ENCODE results near the gene DYNC2H1.
"Not testable (repeated sequence)": the region's sequence is repeated elsewhere in the genome, so short reads cannot be mapped to it uniquely, and the experiment has no call there.

DYNC2H1 gene

GRCh38 chr11:103109818-103110388, 677 bp downstream of the DYNC2H1 start:
- no peak for DNase-seq (ENCODE audit: low read depth)
- peak overlapping the region; percentile 81 for H3K4me3 ChIP-seq (ENCODE audit: low read depth, low read length)
- TF ChIP-seq CTCF (IDR thresholded peaks at IDR 0.05; ENCODE audit: low read depth, low read length) (no peak), MAX (IDR thresholded peaks at IDR 0.05; ENCODE audit: low read depth, low read length) (no peak), MYC (IDR thresholded peaks at IDR 0.05; ENCODE audit: low read depth, low read length) (no peak), POLR2A (IDR thresholded peaks at IDR 0.05; ENCODE audit: extremely low read depth, insufficient read length) (no peak)

GRCh38 chr11:103110391-103110790, 1.2 kb downstream of the DYNC2H1 start:
- H3K4me3 ChIP-seq (ENCODE audit: low read depth, low read length) = no peak overlapping the region
- TF ChIP-seq CTCF (IDR thresholded peaks at IDR 0.05; ENCODE audit: low read depth, low read length) = no peak
- no peak for TF ChIP-seq POLR2A (IDR thresholded peaks at IDR 0.05; ENCODE audit: extremely low read depth, insufficient read length)
- no peak for TF ChIP-seq MYC (IDR thresholded peaks at IDR 0.05; ENCODE audit: low read depth, low read length)
- TF ChIP-seq MAX (IDR thresholded peaks at IDR 0.05; ENCODE audit: low read depth, low read length) = no peak
- DNase-seq (ENCODE audit: low read depth) = no peak

GRCh38 chr11:103111400-103111799, 2.2 kb downstream of the DYNC2H1 start:
- DNase-seq (ENCODE audit: low read depth) = no peak
- H3K4me3 ChIP-seq (ENCODE audit: low read depth, low read length) = no peak overlapping the region
- TF ChIP-seq MYC (IDR thresholded peaks at IDR 0.05; ENCODE audit: low read depth, low read length) = no peak
- TF ChIP-seq POLR2A (IDR thresholded peaks at IDR 0.05; ENCODE audit: extremely low read depth, insufficient read length) = no peak
- TF ChIP-seq CTCF (IDR thresholded peaks at IDR 0.05; ENCODE audit: low read depth, low read length) = no peak
- no peak for TF ChIP-seq MAX (IDR thresholded peaks at IDR 0.05; ENCODE audit: low read depth, low read length)

GRCh38 chr11:103112364-103112763, 3.1 kb downstream of the DYNC2H1 start:
- no peak for DNase-seq (ENCODE audit: low read depth)
- TF ChIP-seq POLR2A (IDR thresholded peaks at IDR 0.05; ENCODE audit: extremely low read depth, insufficient read length) = no peak
- TF ChIP-seq CTCF (IDR thresholded peaks at IDR 0.05; ENCODE audit: low read depth, low read length) = no peak
- no peak for TF ChIP-seq MAX (IDR thresholded peaks at IDR 0.05; ENCODE audit: low read depth, low read length)
- no peak for TF ChIP-seq MYC (IDR thresholded peaks at IDR 0.05; ENCODE audit: low read depth, low read length)
- no peak overlapping the region for H3K4me3 ChIP-seq (ENCODE audit: low read depth, low read length)

- DNase-seq (ENCODE audit: low read depth) = no peak
- TF ChIP-seq MYC (IDR thresholded peaks at IDR 0.05; ENCODE audit: low read depth, low read length) (no peak), CTCF (IDR thresholded peaks at IDR 0.05; ENCODE audit: low read depth, low read length) (no peak), POLR2A (IDR thresholded peaks at IDR 0.05; ENCODE audit: extremely low read depth, insufficient read length) (no peak)
- no peak overlapping the region for H3K4me3 ChIP-seq (ENCODE audit: low read depth, low read length)
Observed at GRCh38 chr11:103114836-103115235, 5.6 kb downstream of the DYNC2H1 start.

GRCh38 chr11:103125462-103125861, 16.2 kb downstream of the DYNC2H1 start:
- no peak overlapping the region for H3K4me3 ChIP-seq (ENCODE audit: low read depth, low read length)
- no peak for DNase-seq (ENCODE audit: low read depth)
- no peak for TF ChIP-seq POLR2A (IDR thresholded peaks at IDR 0.05; ENCODE audit: extremely low read depth, insufficient read length)
- TF ChIP-seq CTCF (IDR thresholded peaks at IDR 0.05; ENCODE audit: low read depth, low read length) = no peak
- no peak for TF ChIP-seq MYC (IDR thresholded peaks at IDR 0.05; ENCODE audit: low read depth, low read length)
- TF ChIP-seq MAX (IDR thresholded peaks at IDR 0.05; ENCODE audit: low read depth, low read length) = no peak

- not testable (repeated sequence) for DNase-seq (ENCODE audit: low read depth); H3K4me3 ChIP-seq (ENCODE audit: low read depth, low read length)
Observed at GRCh38 chr11:103141986-103142385, 32.8 kb downstream of the DYNC2H1 start.
